GM13976 (cell line): Measurements from ENCODE around the gene CACNA1H.

ENCODE experiments used
- DNase-seq: peaks from one replicate; pipeline ENCODE4 v3.0.0; 2012; ENCODE audit warnings: low spot score
- in situ Hi-C: fragments of 300-500 bp; cut with MboI; formaldehyde crosslinking; loops from one replicate; pipeline ENCODE4 v1.12.0; 2022; ENCODE audit warnings: low sequenced_read_pairs, mixed read lengths, inconsistent platforms; ENCODE audit not compliant: unreplicated experiment
- TF ChIP-seq, protein P1 (sequence below): IDR thresholded peaks from 2 replicates; pipeline ENCODE4 v1.5.1; 2012; ENCODE audit warnings: borderline replicate concordance, mild to moderate bottlenecking; ENCODE audit not compliant: insufficient read depth; ENCODE audit errors: extremely low read depth, missing control alignments, control extremely low read depth

Gene CACNA1H

DNA sequence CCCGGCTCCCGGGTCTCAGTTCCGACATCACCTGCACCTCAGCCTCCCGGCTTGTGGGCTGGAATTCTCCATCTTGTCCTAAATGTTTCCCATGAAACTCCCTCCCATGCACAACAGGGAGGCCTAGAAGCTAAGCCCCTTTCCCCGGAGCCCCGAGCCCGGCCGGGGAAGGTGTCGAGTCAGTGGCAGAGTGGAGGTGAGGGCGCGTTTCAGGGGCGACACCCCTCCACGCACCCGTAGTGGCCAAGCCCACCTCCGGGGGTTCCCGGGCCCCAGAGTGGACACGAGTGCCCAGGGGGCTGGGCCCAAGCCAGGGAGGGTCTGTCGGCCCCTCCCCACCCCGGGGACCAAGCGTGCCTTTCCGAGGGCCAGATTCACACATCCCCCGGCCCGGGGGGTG is 31.9 kb upstream of the CACNA1H start:
- TF ChIP-seq, protein P1, sequence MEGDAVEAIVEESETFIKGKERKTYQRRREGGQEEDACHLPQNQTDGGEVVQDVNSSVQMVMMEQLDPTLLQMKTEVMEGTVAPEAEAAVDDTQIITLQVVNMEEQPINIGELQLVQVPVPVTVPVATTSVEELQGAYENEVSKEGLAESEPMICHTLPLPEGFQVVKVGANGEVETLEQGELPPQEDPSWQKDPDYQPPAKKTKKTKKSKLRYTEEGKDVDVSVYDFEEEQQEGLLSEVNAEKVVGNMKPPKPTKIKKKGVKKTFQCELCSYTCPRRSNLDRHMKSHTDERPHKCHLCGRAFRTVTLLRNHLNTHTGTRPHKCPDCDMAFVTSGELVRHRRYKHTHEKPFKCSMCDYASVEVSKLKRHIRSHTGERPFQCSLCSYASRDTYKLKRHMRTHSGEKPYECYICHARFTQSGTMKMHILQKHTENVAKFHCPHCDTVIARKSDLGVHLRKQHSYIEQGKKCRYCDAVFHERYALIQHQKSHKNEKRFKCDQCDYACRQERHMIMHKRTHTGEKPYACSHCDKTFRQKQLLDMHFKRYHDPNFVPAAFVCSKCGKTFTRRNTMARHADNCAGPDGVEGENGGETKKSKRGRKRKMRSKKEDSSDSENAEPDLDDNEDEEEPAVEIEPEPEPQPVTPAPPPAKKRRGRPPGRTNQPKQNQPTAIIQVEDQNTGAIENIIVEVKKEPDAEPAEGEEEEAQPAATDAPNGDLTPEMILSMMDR: no peak
- in situ Hi-C loops: no loop called here
- no peak for DNase-seq

DNA sequence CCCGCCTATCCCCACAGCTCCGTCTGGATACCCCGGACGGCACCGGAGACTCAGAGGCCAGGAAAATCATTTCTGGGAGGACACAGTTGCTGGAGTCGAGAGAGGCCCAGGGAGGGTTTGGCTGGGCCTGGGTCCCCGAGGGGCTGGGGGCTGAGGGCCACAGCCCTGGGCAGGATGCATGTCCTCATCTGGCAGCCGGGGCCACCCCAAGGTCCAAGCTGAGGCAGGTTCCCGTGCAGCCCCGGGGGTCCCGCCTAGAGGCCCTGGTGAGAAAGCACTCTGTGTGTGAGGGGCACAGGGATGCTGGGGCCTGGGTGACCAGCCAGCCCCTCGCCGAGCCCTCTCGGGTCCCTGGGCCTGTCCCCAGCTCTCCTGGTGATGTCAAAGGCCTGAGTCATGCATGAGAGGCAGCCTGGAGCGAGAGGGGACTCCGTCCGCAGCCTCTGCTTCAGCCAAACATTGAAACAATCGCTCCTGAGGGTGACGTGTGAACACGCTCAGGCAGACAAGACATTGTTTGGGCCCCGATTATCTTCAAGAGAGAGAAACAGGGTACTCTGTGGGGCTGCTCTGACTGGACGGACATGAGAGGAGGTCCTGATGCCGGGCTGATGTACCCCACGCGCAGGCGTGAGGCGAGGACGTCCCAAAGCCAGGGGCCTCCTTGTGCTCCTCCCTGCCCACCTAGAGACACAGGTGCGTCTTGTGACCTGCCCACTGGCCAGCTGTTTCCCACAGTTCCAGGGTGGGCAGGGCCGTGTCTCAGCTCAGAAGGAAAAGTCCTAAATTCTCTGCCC is 31.1 kb upstream of the CACNA1H start:
- DNase-seq: no peak
- in situ Hi-C loops: no loop called here
- TF ChIP-seq, protein P1: no peak

DNA sequence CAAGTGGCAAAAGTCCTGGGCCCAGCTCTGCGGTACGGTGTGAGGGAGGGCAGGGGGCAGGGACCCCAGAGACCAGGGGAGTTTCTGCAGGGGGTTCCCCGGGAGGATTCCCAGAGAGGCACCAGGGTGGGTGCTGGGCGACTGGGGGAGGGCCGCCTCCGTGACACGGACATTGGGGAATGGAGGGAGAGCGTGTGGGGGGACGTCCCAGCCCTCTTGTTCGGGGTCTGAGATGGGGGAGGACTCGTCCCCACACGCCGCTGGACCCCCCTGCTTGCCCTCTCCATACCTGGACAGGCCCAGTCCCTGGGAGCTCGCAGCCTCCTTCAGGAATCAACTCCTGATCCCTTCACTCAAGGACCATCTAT is 30.5 kb upstream of the CACNA1H start:
- no peak for DNase-seq
- TF ChIP-seq, protein P1: no peak
- in situ Hi-C loops: no loop called here

DNA sequence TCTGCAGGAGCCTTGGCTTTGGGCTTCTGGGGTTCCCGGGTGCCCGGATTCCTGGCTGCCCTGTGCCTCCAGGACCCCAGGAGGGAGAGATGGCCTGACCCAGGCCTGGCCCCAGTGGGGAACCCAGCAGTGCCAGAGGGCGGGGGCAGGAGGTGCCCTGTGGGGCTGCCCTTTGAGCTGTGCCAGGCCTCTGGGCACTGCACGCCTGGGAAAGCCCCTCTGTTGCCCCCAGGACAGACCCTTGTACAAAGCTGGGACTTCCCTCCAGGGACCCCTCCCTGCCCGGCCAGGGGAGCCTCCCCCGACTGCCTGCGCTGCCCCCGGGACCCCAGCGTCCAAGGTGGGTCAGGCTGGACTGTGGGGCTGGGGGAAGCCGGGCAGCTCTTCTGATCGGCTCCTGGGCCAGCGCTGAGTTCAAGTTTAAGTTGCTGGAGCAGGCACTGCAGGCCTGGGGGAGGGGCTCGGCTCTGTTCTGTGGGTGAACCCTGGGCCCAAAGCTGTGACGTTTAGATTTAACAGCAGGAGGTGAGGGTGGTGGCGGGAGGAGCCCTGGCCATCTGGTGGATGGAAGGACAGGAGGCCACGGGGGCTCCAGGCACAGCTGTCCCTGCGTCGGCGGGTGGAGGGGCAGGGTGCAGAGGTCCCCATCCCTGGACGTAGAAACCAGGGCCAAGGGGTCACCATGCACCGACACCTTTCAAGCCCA is 29.2 kb upstream of the CACNA1H start:
- in situ Hi-C loops: no loop called here
- TF ChIP-seq, protein P1: no peak
- DNase-seq: no peak

DNA sequence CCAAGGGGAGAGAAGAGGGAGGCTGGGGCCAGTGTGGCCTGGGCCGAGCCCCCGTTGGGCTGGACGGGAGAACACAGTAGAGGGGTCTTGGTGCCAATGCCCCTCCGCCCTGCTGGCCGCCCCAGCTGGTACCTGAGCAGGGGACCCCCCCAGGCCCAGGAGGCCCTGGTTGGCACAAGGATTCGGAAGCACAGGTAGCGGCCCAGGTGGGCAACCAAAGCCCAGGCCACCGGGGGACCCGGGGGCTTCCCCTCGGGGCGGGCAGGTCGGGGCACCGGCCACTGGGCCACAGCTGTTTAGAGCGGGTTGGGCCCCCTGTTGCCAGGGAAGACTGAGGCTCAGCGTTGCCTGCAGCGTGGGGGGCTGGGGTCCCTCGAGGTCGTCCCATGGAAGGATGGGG is 28.6 kb upstream of the CACNA1H start:
- no peak for DNase-seq
- in situ Hi-C loops: no loop called here
- TF ChIP-seq, protein P1: no peak

DNA sequence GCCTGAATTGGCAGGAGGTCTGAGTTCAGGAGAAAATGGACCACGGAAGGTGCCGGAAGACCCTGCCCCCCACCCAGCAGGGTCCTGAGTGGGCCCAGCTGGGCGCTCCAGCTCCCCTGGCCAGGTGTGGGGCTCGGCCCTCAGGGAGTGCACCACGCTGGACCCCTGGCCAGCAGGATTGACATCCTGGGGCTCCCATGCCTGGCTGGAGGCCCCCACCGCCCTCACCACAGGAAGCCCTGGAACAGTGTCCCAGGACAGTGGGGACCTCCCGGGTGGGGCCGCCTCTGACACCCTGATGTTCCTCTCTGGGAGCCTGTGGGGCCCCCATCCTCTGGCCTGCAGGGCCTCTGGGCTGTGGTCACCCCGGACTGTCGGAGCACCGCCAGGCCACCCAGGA is 28.1 kb upstream of the CACNA1H start:
- TF ChIP-seq, protein P1: no peak
- in situ Hi-C loops: no loop called here
- DNase-seq: no peak
